NCI-H748 treated with DMSO at 0.1 percent for 48 hours (cell line): ENCODE results near the gene ELFN1.

ENCODE experiments used
- DNase-seq: peaks from one replicate; lab custom pipeline; 2025; lab: John Stamatoyannopoulos, UW

The ELFN1 gene

GRCh38 chr7:1675673-1676549 is 5.8 kb downstream of the ELFN1 start:
- no peak for DNase-seq

- DNase-seq, result no peak
Measured at GRCh38 chr7:1676550-1677078, 6.5 kb downstream of the ELFN1 start.

- no peak for DNase-seq
Measured at GRCh38 chr7:1677206-1678080, 7.4 kb downstream of the ELFN1 start.

GRCh38 chr7:1678081-1678543 is 8.0 kb downstream of the ELFN1 start:
- DNase-seq, result no peak

- no peak for DNase-seq
Measured at GRCh38 chr7:1678571-1679325, 8.7 kb downstream of the ELFN1 start.

GRCh38 chr7:1679326-1679965 is 9.4 kb downstream of the ELFN1 start:
- no peak for DNase-seq

- DNase-seq, result no peak
Measured at GRCh38 chr7:1679966-1680730, 10.1 kb downstream of the ELFN1 start.

GRCh38 chr7:1681581-1681980 is 11.5 kb downstream of the ELFN1 start:
- no peak for DNase-seq

- no peak for DNase-seq
Measured at GRCh38 chr7:1685000-1685624, 15.0 kb downstream of the ELFN1 start.

GRCh38 chr7:1688542-1688941 is 18.5 kb downstream of the ELFN1 start:
- no peak for DNase-seq

GRCh38 chr7:1689311-1689710 is 19.2 kb downstream of the ELFN1 start:
- DNase-seq, result no peak

GRCh38 chr7:1690359-1690958 is 20.4 kb downstream of the ELFN1 start:
- no peak for DNase-seq

GRCh38 chr7:1691096-1691495 is 21.0 kb downstream of the ELFN1 start:
- DNase-seq, result no peak

GRCh38 chr7:1691601-1692514 is 21.8 kb downstream of the ELFN1 start:
- no peak for DNase-seq

GRCh38 chr7:1692515-1693418 is 22.7 kb downstream of the ELFN1 start:
- DNase-seq, result no peak

GRCh38 chr7:1693419-1693990 is 23.4 kb downstream of the ELFN1 start:
- no peak for DNase-seq

- no peak for DNase-seq
Measured at GRCh38 chr7:1693991-1694524, 24.0 kb downstream of the ELFN1 start.
